GM12873 (cell line): Measurements from ENCODE around the gene SGCG.

Experiments
- CTCF ChIP-seq: IDR thresholded peaks from 2 replicates; pipeline ENCODE4 v1.5.1; 2012; ENCODE audit warnings: low read depth, mild to moderate bottlenecking, moderate library complexity, low read length, control low read depth; ENCODE audit not compliant: insufficient read depth; ENCODE audit errors: missing control alignments

Gene SGCG

GRCh38 chr13:23147827-23148226 lies 33.0 kb upstream of the SGCG start:
- TF ChIP-seq CTCF = no peak

GRCh38 chr13:23157781-23158180 lies 23.0 kb upstream of the SGCG start:
- no peak for TF ChIP-seq CTCF

- peak; percentile 65 for TF ChIP-seq CTCF
These were observed 21.5 kb upstream of the SGCG start for GRCh38 chr13:23159205-23159759.

GRCh38 chr13:23159760-23160637 lies 20.8 kb upstream of the SGCG start:
- TF ChIP-seq CTCF = no peak

GRCh38 chr13:23160638-23161480 lies 19.9 kb upstream of the SGCG start:
- TF ChIP-seq CTCF = no peak

GRCh38 chr13:23161481-23161825 lies 19.3 kb upstream of the SGCG start:
- no peak for TF ChIP-seq CTCF

GRCh38 chr13:23175920-23176319 lies 4.9 kb upstream of the SGCG start:
- TF ChIP-seq CTCF = no peak
